RWPE2 (cell line): Measurements from ENCODE around the gene SUFU.

Source experiments
- ATAC-seq: fragments of 200-7000 bp; cut with Tn5 transposase; 3 replicates; pipeline ENCODE4 v1.9.1; 2021; ENCODE audit warnings: low read depth
- DNase-seq: peaks from one replicate; pipeline ENCODE4 v3.0.0-alpha.2; 2020; ENCODE audit warnings: low spot score
- H3K27ac ChIP-seq: fragments of 450-650 bp; 2 replicates; pipeline ENCODE4 v1.5.1; 2017; ENCODE audit warnings: mild to moderate bottlenecking; ENCODE audit not compliant: poor library complexity, severe bottlenecking
- H3K27me3 ChIP-seq: fragments of 250-450 bp; sonication (Bioruptor Pico); 2 replicates; pipeline ENCODE4 v1.5.1; 2021; ENCODE audit warnings: mild to moderate bottlenecking, moderate library complexity; ENCODE audit not compliant: insufficient read depth, poor library complexity, severe bottlenecking
- H3K36me3 ChIP-seq: fragments of 250-450 bp; sonication (Bioruptor Pico); 2 replicates; pipeline ENCODE4 v1.5.1; 2020; ENCODE audit warnings: low read depth, mild to moderate bottlenecking, moderate library complexity
- H3K4me1 ChIP-seq: fragments of 250-450 bp; sonication (Bioruptor Pico); 2 replicates; pipeline ENCODE4 v1.5.1; 2021; ENCODE audit warnings: mild to moderate bottlenecking, moderate library complexity; ENCODE audit not compliant: insufficient read depth, poor library complexity, severe bottlenecking
- H3K4me3 ChIP-seq: fragments of 250-450 bp; sonication (Bioruptor Pico); 2 replicates; pipeline ENCODE4 v1.5.1; 2021; ENCODE audit warnings: mild to moderate bottlenecking, moderate library complexity; ENCODE audit not compliant: severe bottlenecking
- H3K9me3 ChIP-seq: fragments of 250-450 bp; sonication (Bioruptor Pico); 2 replicates; pipeline ENCODE4 v1.5.1; 2021; ENCODE audit warnings: mild to moderate bottlenecking, moderate library complexity; ENCODE audit not compliant: severe bottlenecking
- TF ChIP-seq, protein P1 (sequence below): fragments of 450-650 bp; IDR thresholded peaks from one replicate; pipeline ENCODE4 v1.5.1; 2017; ENCODE audit warnings: mild to moderate bottlenecking, moderate library complexity; ENCODE audit not compliant: poor library complexity, severe bottlenecking

The SUFU gene

DNA sequence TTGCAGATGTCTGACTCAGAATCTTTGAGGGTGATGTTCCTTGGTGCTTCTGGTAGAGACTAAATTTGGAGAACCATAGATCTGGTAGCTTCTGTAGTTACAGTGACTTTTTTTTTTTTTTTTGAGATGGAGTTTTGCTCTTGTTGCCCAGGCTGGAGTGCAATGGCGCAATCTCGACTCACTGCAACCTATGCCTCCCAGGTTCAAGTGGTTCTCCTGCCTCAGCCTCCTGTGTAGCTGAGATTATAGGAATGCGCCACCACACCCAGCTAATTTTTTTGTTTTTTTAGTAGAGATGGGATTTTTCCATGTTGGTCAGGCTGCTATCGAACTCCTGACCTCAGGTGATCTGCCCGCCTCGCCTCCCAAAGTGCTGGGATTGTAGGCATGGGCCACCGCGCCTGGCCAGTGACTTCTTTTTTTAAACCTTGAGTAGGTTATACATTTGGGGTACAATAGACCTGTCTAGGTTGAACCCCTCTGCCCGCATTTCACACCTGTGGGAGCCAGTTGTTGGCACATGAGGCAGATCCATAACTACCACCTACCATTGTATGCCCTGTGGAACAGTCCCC lies 47.0 kb downstream of the SUFU start:
- no peak overlapping the region for H3K4me3 ChIP-seq
- H3K36me3 ChIP-seq, result no peaks in the 10 kb centered on the region
- TF ChIP-seq, protein P1, sequence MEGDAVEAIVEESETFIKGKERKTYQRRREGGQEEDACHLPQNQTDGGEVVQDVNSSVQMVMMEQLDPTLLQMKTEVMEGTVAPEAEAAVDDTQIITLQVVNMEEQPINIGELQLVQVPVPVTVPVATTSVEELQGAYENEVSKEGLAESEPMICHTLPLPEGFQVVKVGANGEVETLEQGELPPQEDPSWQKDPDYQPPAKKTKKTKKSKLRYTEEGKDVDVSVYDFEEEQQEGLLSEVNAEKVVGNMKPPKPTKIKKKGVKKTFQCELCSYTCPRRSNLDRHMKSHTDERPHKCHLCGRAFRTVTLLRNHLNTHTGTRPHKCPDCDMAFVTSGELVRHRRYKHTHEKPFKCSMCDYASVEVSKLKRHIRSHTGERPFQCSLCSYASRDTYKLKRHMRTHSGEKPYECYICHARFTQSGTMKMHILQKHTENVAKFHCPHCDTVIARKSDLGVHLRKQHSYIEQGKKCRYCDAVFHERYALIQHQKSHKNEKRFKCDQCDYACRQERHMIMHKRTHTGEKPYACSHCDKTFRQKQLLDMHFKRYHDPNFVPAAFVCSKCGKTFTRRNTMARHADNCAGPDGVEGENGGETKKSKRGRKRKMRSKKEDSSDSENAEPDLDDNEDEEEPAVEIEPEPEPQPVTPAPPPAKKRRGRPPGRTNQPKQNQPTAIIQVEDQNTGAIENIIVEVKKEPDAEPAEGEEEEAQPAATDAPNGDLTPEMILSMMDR, result no peak
- H3K27ac ChIP-seq, result no peak overlapping the region
- ATAC-seq, result no peak
- DNase-seq, result no peak
- peaks cover 1% of the 10 kb centered on the region for H3K4me1 ChIP-seq
- H3K27me3 ChIP-seq, result no peaks in the 10 kb centered on the region
- no peaks in the 10 kb centered on the region for H3K9me3 ChIP-seq

DNA sequence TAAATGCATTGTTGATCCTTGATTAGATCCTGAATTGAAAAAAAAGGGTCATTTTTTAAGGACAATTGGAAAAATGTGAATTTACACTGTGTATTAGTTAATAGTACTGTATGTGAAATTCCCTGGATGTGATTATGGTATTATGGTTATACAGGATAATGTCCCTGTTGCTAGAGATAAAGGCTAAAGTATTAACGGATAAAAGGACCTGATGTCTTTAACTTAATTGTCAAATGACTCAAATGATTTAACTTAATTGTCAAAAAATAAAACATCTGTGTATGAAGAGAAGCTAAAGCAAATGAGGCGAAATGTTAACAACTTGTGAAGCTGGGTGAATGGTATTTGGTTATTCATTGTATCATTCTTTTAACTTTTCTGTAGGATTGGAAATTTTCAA lies 48.8 kb downstream of the SUFU start:
- ATAC-seq (no peak), DNase-seq (no peak)
- peaks cover 6% of the 10 kb centered on the region for H3K4me1 ChIP-seq
- no peaks in the 10 kb centered on the region for H3K36me3 ChIP-seq
- no peak overlapping the region for H3K4me3 ChIP-seq
- TF ChIP-seq, protein P1, result no peak
- H3K27ac ChIP-seq, result no peak overlapping the region
- H3K9me3 ChIP-seq, result no peaks in the 10 kb centered on the region
- no peaks in the 10 kb centered on the region for H3K27me3 ChIP-seq

DNA sequence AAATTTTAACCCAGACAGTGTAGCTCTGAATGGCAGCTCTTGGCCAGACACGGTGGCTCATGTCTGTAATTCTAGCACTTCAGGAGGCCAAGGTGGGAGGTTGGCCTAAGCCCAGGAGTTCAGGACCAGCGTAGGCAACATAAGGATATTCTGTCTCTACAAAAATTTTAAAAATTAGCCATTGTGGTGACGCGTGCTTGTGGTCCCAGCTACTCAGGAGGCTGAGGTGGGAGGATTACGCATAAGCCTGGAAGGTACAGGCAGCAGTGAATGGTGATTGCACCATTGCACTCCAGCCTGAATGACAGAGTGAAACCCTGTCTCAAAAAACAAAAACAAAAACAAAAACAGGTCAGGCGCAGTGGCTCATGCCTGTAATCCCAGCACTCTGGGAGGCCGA lies 50.0 kb downstream of the SUFU start:
- DNase-seq (no peak), ATAC-seq (no peak)
- Histone ChIP-seq H3K4me3 (no peak overlapping the region), H3K36me3 (no peaks in the 10 kb centered on the region), H3K27me3 (no peaks in the 10 kb centered on the region), H3K4me1 (peaks cover 6% of the 10 kb centered on the region), H3K27ac (no peak overlapping the region), H3K9me3 (no peaks in the 10 kb centered on the region)
- TF ChIP-seq, protein P1, result no peak

DNA sequence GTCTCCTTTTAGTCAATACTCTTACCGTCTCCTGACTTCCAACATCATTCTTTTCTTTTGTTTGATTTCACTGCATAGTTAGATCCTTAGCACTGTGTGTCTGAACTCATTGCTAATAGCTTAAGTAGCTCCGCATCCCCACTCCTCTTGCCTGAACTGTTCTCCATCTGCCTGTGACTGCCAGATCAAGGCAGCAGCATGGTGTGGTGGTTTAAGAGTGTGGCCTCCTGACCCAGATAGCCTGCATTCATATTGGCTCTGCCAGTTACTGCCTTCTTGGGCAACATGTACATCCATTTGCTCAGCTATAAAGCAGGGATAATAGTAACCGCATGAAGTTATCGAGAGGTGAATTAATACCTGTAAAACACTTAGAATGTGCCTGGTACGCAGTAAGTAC lies 50.8 kb downstream of the SUFU start:
- no peaks in the 10 kb centered on the region for H3K27me3 ChIP-seq
- TF ChIP-seq, protein P1, result no peak
- H3K36me3 ChIP-seq, result no peaks in the 10 kb centered on the region
- no peak overlapping the region for H3K27ac ChIP-seq
- no peak overlapping the region for H3K4me3 ChIP-seq
- H3K9me3 ChIP-seq, result no peaks in the 10 kb centered on the region
- no peak for DNase-seq
- ATAC-seq, result no peak
- H3K4me1 ChIP-seq, result peaks cover 6% of the 10 kb centered on the region

DNA sequence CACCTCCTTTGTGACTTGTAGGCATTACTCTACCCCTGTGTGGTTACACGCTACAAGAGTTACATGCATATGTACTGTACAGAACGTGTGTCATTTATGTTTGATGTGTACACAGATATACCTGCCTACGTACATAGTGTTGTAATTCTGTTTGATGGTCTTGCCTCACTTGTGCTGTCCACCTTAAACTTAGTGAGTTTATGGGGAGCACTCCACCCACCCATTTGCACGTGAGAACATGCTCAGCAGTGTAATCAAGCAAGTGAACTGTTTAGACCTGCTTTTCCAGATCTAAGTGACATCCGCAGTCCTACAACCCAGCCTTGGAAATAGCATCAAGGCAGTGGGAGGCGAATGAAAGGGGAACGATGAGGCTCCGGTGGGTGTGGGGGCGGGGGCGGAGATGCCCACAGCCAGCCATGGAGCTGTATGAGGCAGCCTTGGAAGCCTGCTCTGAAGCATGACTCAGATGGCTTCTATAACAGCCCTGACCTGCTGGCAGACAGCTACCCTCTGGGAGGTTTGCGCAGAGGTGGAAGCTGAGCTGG lies 52.1 kb downstream of the SUFU start:
- TF ChIP-seq, protein P1, result no peak
- Histone ChIP-seq H3K4me3 (no peak overlapping the region), H3K9me3 (no peaks in the 10 kb centered on the region), H3K27ac (no peak overlapping the region), H3K36me3 (no peaks in the 10 kb centered on the region), H3K4me1 (peaks cover 6% of the 10 kb centered on the region), H3K27me3 (no peaks in the 10 kb centered on the region)
- no peak for DNase-seq
- peak; percentile 90 for ATAC-seq
